NAMALWA (cell line): ENCODE measurements around the gene IGSF6.

ENCODE experiments used
- DNase-seq: peaks from one replicate; pipeline ENCODE4 v3.0.0-alpha.2; 2015; ENCODE audit warnings: low spot score

Gene IGSF6

GRCh38 chr16:21599122-21600030 lies 53.0 kb downstream of the IGSF6 start, which contains the start of gene METTL9:
Gene METTL9, plus strand, starts transcription at chr16:21599577. Its CDS starts 157 bp downstream, at chr16:21599734.
- peak; percentile 95 for DNase-seq

GRCh38 chr16:21598701-21599121 lies 53.7 kb downstream of the IGSF6 start:
- peak; percentile 49 for DNase-seq

GRCh38 chr16:21598206-21598605 lies 54.2 kb downstream of the IGSF6 start:
- no peak for DNase-seq

GRCh38 chr16:21597561-21598030 lies 54.8 kb downstream of the IGSF6 start:
- DNase-seq = no peak

GRCh38 chr16:21593530-21594289 lies 58.7 kb downstream of the IGSF6 start:
- DNase-seq = no peak

GRCh38 chr16:21592191-21592590 lies 60.2 kb downstream of the IGSF6 start:
- no peak for DNase-seq

- DNase-seq = no peak
Measured at GRCh38 chr16:21590796-21591195, 61.6 kb downstream of the IGSF6 start.

- no peak for DNase-seq
Measured at GRCh38 chr16:21590287-21590686, 62.1 kb downstream of the IGSF6 start.

GRCh38 chr16:21589551-21589950 lies 62.9 kb downstream of the IGSF6 start:
- DNase-seq = no peak
